ENCODE measurements around the gene TFR2. TPM values are rescaled to one million over a fixed set of nuclear protein-coding genes. Genes with fewer than 3 reads are reported as not detected.

The TFR2 gene
- total RNA-seq, 4 donors from 2014 or later, result 0.43 to 2.0 TPM; not detected in 2

GRCh38 chr7:100684534-100685042 is 43.2 kb upstream of the TFR2 start:
- Histone ChIP-seq H3K4me3 (no peak overlapping the region), H3K9me3 (no peaks in the 10 kb centered on the region), H3K36me3 (no peaks in the 10 kb centered on the region), H3K27me3 (no peaks in the 10 kb centered on the region), H3K27ac (no peak overlapping the region), H3K4me1 (peaks cover 8 to 16% of the 10 kb centered on the region in 2 donors)
- DNase-seq, result no peak
- intact Hi-C loops (cut with DNase I; ENCODE audit: low total_unique reads), result loop anchor here (10.0 kb wide), 2 partner anchors 120 to 220 kb away; partner anchors contain the start of gene SPACDR
- TF ChIP-seq POLR2A (IDR thresholded peaks at IDR 0.05), result no peak
- no peak for TF ChIP-seq CTCF (IDR thresholded peaks at IDR 0.05)

GRCh38 chr7:100683659-100684533 is 42.5 kb upstream of the TFR2 start:
- no peaks in the 10 kb centered on the region for H3K9me3 ChIP-seq
- DNase-seq, result peak in 1 of 2 donors; percentile 18
- no peaks in the 10 kb centered on the region for H3K36me3 ChIP-seq
- no peak for TF ChIP-seq CTCF (IDR thresholded peaks at IDR 0.05)
- no peak overlapping the region for H3K27ac ChIP-seq
- H3K27me3 ChIP-seq, result no peaks in the 10 kb centered on the region
- H3K4me3 ChIP-seq, result no peak overlapping the region
- peaks cover 8 to 9% of the 10 kb centered on the region in 2 donors for H3K4me1 ChIP-seq
- intact Hi-C loops (cut with DNase I; ENCODE audit: low total_unique reads), result loop anchor here (10.0 kb wide), 2 partner anchors 119 to 219 kb away; partner anchors contain the start of gene SPACDR

- Histone ChIP-seq H3K27ac (peak overlapping the region in 1 of 2 donors; percentile 33), H3K4me1 (peaks cover 2 to 4% of the 10 kb centered on the region in 2 donors), H3K36me3 (no peaks in the 10 kb centered on the region), H3K27me3 (no peaks in the 10 kb centered on the region), H3K9me3 (no peaks in the 10 kb centered on the region), H3K4me3 (no peak overlapping the region)
- DNase-seq, result no peak
- intact Hi-C loops (cut with DNase I; ENCODE audit: low total_unique reads), result loop anchor here (10.0 kb wide), 2 partner anchors 118 to 218 kb away; partner anchors contain the start of gene SPACDR
- TF ChIP-seq CTCF (IDR thresholded peaks at IDR 0.05) (no peak), POLR2A (IDR thresholded peaks at IDR 0.05) (no peak)
Measured at GRCh38 chr7:100682991-100683658, 41.8 kb upstream of the TFR2 start.

- TF ChIP-seq CTCF (IDR thresholded peaks at IDR 0.05) (no peak), POLR2A (IDR thresholded peaks at IDR 0.05) (no peak)
- Histone ChIP-seq H3K4me1 (no peaks in the 10 kb centered on the region), H3K4me3 (no peak overlapping the region), H3K27me3 (no peaks in the 10 kb centered on the region), H3K36me3 (no peaks in the 10 kb centered on the region), H3K9me3 (no peaks in the 10 kb centered on the region), H3K27ac (peak overlapping the region in 1 of 2 donors; percentile 33)
- intact Hi-C loops (cut with DNase I; ENCODE audit: low total_unique reads), result loop anchor here (10.0 kb wide), 2 partner anchors 117 to 217 kb away; partner anchors contain the start of gene SPACDR
- DNase-seq, result peak in 1 of 2 donors; percentile 37
Measured at GRCh38 chr7:100682228-100682741, 40.9 kb upstream of the TFR2 start.
